Neural cell (in vitro differentiated cells): ENCODE data around the gene CYP4F12. TPM values are rescaled to one million over a fixed set of nuclear protein-coding genes. Genes with fewer than 3 reads are reported as not detected.

Experiments
- H2AFZ ChIP-seq: fragments of 200-600, 300-800 bp; sonication (generic), shearing (Covaris generic); 2 replicates; pipeline ENCODE4 v1.6.0; 2014; ENCODE audit warnings: low read depth, mild to moderate bottlenecking, antibody characterized with exemption, low read length, moderate library complexity
- H3F3A ChIP-seq: fragments of 200-600 bp; shearing (Covaris generic); 2 replicates; pipeline ENCODE4 v1.6.1; 2016; ENCODE audit warnings: mild to moderate bottlenecking, moderate library complexity, mixed read lengths, antibody characterized with exemption, low read length; ENCODE audit not compliant: insufficient read depth, poor library complexity, severe bottlenecking
- H3K27ac ChIP-seq: fragments of 200-600, 300-800 bp; sonication (generic), shearing (Covaris generic); 2 replicates; pipeline ENCODE4 v1.5.1; 2014; ENCODE audit warnings: mild to moderate bottlenecking, low read length, moderate library complexity
- H3K27me3 ChIP-seq: fragments of 300-800, 200-600 bp; sonication (generic), shearing (Covaris generic); 2 replicates; pipeline ENCODE4 v1.6.0; 2014; ENCODE audit warnings: mild to moderate bottlenecking, low read depth, low read length, moderate library complexity; ENCODE audit not compliant: insufficient read depth
- H3K36me3 ChIP-seq: fragments of 300-800, 200-600 bp; sonication (generic), shearing (Covaris generic); 2 replicates; pipeline ENCODE4 v1.5.1; 2014; ENCODE audit warnings: mild to moderate bottlenecking, antibody characterized with exemption, low read length, moderate library complexity; ENCODE audit not compliant: insufficient read depth
- H3K4me2 ChIP-seq: fragments of 300-800, 200-600 bp; sonication (generic), shearing (Covaris generic); 2 replicates; pipeline ENCODE4 v1.6.0; 2014; ENCODE audit warnings: mild to moderate bottlenecking, low read length
- H3K4me3 ChIP-seq: fragments of 300-800, 200-600 bp; sonication (generic), shearing (Covaris generic); 2 replicates; pipeline ENCODE4 v1.5.1; 2014; ENCODE audit warnings: mild to moderate bottlenecking, low read length, moderate library complexity
- H3K79me2 ChIP-seq: fragments of 200-600 bp; shearing (Covaris generic); replicated peaks from 2 replicates; pipeline ENCODE4 v1.6.0; 2014; ENCODE audit warnings: mild to moderate bottlenecking, low read length, moderate library complexity; ENCODE audit not compliant: insufficient read depth
- H3K9ac ChIP-seq: fragments of 300-800, 200-600 bp; sonication (generic), shearing (Covaris generic); 2 replicates; pipeline ENCODE4 v1.6.1; 2016; ENCODE audit warnings: mild to moderate bottlenecking, low read length, mixed read lengths
- H3K9me2 ChIP-seq: fragments of 200-600 bp; shearing (Covaris generic); 2 replicates; pipeline ENCODE4 v1.6.1; 2016; ENCODE audit warnings: mild to moderate bottlenecking, low read length, mixed read lengths; ENCODE audit not compliant: insufficient read depth
- H3K9me3 ChIP-seq: fragments of 200-600, 300-800 bp; sonication (generic), shearing (Covaris generic); 2 replicates; pipeline ENCODE4 v1.6.1; 2016; ENCODE audit warnings: mild to moderate bottlenecking, mixed run types, low read length, moderate library complexity, mixed read lengths
- H4K20me1 ChIP-seq: fragments of 200-600 bp; shearing (Covaris generic); 2 replicates; pipeline ENCODE4 v1.6.1; 2016; ENCODE audit warnings: mild to moderate bottlenecking, mixed run types; ENCODE audit not compliant: insufficient read depth
- CTCF ChIP-seq: fragments of 450-650 bp; IDR thresholded peaks from 2 replicates; pipeline ENCODE4 v1.5.1; 2014; ENCODE audit warnings: antibody characterized with exemption, mild to moderate bottlenecking, moderate library complexity; ENCODE audit not compliant: poor library complexity, severe bottlenecking
- EP300 ChIP-seq: fragments of 450-650 bp; conservative IDR thresholded peaks from 2 replicates; pipeline ENCODE4 v1.6.1; 2014; ENCODE audit warnings: antibody characterized with exemption, mild to moderate bottlenecking, moderate library complexity; ENCODE audit not compliant: poor library complexity, severe bottlenecking
- EZH2 ChIP-seq: fragments of 200-600, 300-800 bp; shearing (Covaris generic), sonication (generic); IDR thresholded peaks from 2 replicates; pipeline ENCODE4 v1.6.1; 2014; ENCODE audit warnings: antibody characterized with exemption, low read length, borderline replicate concordance, mild to moderate bottlenecking; ENCODE audit not compliant: insufficient read depth, poor library complexity, severe bottlenecking
- MXI1 ChIP-seq: fragments of 450-650 bp; conservative IDR thresholded peaks from 2 replicates; pipeline ENCODE4 v1.6.1; 2014; ENCODE audit warnings: antibody characterized with exemption, mild to moderate bottlenecking; ENCODE audit not compliant: poor library complexity, severe bottlenecking
- POLR2AphosphoS5 ChIP-seq: IDR thresholded peaks from 2 replicates; pipeline ENCODE4 v1.6.1; 2012
- RAD21 ChIP-seq: fragments of 450-650 bp; conservative IDR thresholded peaks from 2 replicates; pipeline ENCODE4 v1.6.1; 2014; ENCODE audit warnings: antibody characterized with exemption, mild to moderate bottlenecking, moderate library complexity
- REST ChIP-seq: IDR thresholded peaks from 2 replicates; pipeline ENCODE4 v1.6.1; 2012; ENCODE audit warnings: borderline replicate concordance
- SMC3 ChIP-seq: fragments of 450-650 bp; conservative IDR thresholded peaks from 2 replicates; pipeline ENCODE4 v1.6.1; 2014; ENCODE audit warnings: antibody characterized with exemption, mild to moderate bottlenecking, moderate library complexity; ENCODE audit not compliant: poor library complexity
- TAF1 ChIP-seq: IDR thresholded peaks from 2 replicates; pipeline ENCODE4 v1.6.1; 2012; ENCODE audit warnings: low read depth
- polyA plus RNA-seq: library from polyadenylated mRNA; depleted of rRNA; stranded (reverse); fragments of >200 nt; gene quantifications from 2 replicates; pipeline ENCODE4 v1.2.3, GENCODE V29; 2014

The CYP4F12 gene
- polyA plus RNA-seq, 1 donor from 2014 or later, result not detected

- Histone ChIP-seq H3K4me3 (no peak overlapping the region), H3K4me2 (no peak overlapping the region), H2AFZ (no peak overlapping the region), H3K9me2 (no peaks in the 10 kb centered on the region), H3K27ac (no peak overlapping the region), H3K27me3 (no peaks in the 10 kb centered on the region), H3K9ac (no peak overlapping the region), H4K20me1 (no peaks in the 10 kb centered on the region), H3F3A (no peaks in the 10 kb centered on the region), H3K79me2 (no peaks in the 10 kb centered on the region), H3K9me3 (no peaks in the 10 kb centered on the region), H3K36me3 (no peaks in the 10 kb centered on the region)
- no peak for TF ChIP-seq EP300
- no peak for TF ChIP-seq TAF1
- TF ChIP-seq POLR2AphosphoS5, result no peak
- TF ChIP-seq REST, result no peak
- TF ChIP-seq RAD21, result no peak
- TF ChIP-seq CTCF, result no peak
- TF ChIP-seq MXI1, result no peak
- TF ChIP-seq SMC3, result no peak
- no peak for TF ChIP-seq EZH2
Measured at GRCh38 chr19:15714638-15715037, 41.8 kb downstream of the CYP4F12 start.

GRCh38 chr19:15715642-15716041, 42.8 kb downstream of the CYP4F12 start:
- TF ChIP-seq MXI1 (no peak), SMC3 (no peak), CTCF (no peak)
- Histone ChIP-seq H3K27me3 (no peaks in the 10 kb centered on the region), H3F3A (no peaks in the 10 kb centered on the region), H3K4me2 (no peak overlapping the region), H3K9ac (no peak overlapping the region), H3K27ac (no peak overlapping the region), H3K9me3 (no peaks in the 10 kb centered on the region), H3K9me2 (no peaks in the 10 kb centered on the region), H3K36me3 (no peaks in the 10 kb centered on the region), H3K79me2 (no peaks in the 10 kb centered on the region), H3K4me3 (no peak overlapping the region), H4K20me1 (no peaks in the 10 kb centered on the region), H2AFZ (no peak overlapping the region)
